HepG2 (cell line): ENCODE data around the gene ISCU. TPM values are rescaled to one million over a fixed set of nuclear protein-coding genes. Genes with fewer than 3 reads are reported as not detected.
A peak's percentile ranks its signal among the peaks of the same experiment; 100 is the strongest.

Experiments
- ATAC-seq: fragments of 200-7000 bp; cut with Tn5 transposase; 3 replicates; pipeline ENCODE4 v1.9.1; 2020; ENCODE audit warnings: mild to moderate bottlenecking, moderate library complexity
- BruUV-seq: library from RNA; stranded (reverse); fragments of 400-500 nt; replicated peaks from 2 replicates; lab custom pipeline; 2021; lab: Mats Ljungman, UMichigan
- CTCF ChIA-PET: fragments of 300-600 bp; formaldehyde crosslinking; extraction: SDS; loops from one replicate; lab custom pipeline; 2021; ENCODE audit warnings: low total read pairs, inconsistent platforms, low intra/inter-chr PET ratio; lab: Yijun Ruan, JAX
- POLR2A ChIA-PET: fragments of 350-600 bp; sonication (Branson Sonifier 250); formaldehyde crosslinking; loops from one replicate; lab custom pipeline; 2020; ENCODE audit warnings: antibody characterized with exemption, inconsistent platforms; lab: Yijun Ruan, JAX
- DNase-seq: peaks from one replicate; pipeline ENCODE4 v3.0.0-alpha.2; 2015; ENCODE audit warnings: low spot score
- FAIRE-seq: peaks from 3 replicates; lab custom pipeline; 2011; peaks lifted over from hg19 to GRCh38; lab: Jason Lieb, UNC
- H2AFZ ChIP-seq: one replicate; pipeline ENCODE4 v1.6.1; 2011; ENCODE audit warnings: low read length, inconsistent platforms
- H3K27ac ChIP-seq: fragments of 300-600 bp; 3 replicates; pipeline ENCODE4 v1.8.0; 2011; ENCODE audit warnings: mixed run types, mild to moderate bottlenecking, mixed read lengths, low read length, inconsistent platforms; ENCODE audit not compliant: insufficient read depth; ENCODE audit errors: extremely low read length
- H3K27me3 ChIP-seq, 2 experiments: fragments of 200-600 bp in 1 of 2; 2 replicates in 1 of 2; 3 replicates in 1 of 2; pipeline versions ENCODE4 v1.6.0 to v1.8.0; 2011; ENCODE audit warnings: low read length in 2 of 2, mild to moderate bottlenecking in 2 of 2, moderate library complexity in 2 of 2, inconsistent platforms in 1 of 2; ENCODE audit not compliant: insufficient read depth in 2 of 2, control insufficient read depth in 1 of 2
- H3K36me3 ChIP-seq, 2 experiments: fragments of 200-600 bp in 1 of 2; replicated peaks in 1 of 2; 2 replicates in 1 of 2; 3 replicates in 1 of 2; pipeline versions ENCODE4 v1.5.1 to v1.8.0; 2011; ENCODE audit warnings: low read length in 2 of 2, inconsistent platforms in 1 of 2; ENCODE audit not compliant: insufficient read depth in 2 of 2, control insufficient read depth in 1 of 2
- H3K4me1 ChIP-seq: 2 replicates; pipeline ENCODE4 v1.5.1; 2012; ENCODE audit warnings: low read length, inconsistent platforms; ENCODE audit not compliant: insufficient read depth
- H3K4me2 ChIP-seq: 2 replicates; pipeline ENCODE4 v1.6.0; 2011; ENCODE audit warnings: low read depth, low read length, inconsistent platforms
- H3K4me3 ChIP-seq, 3 experiments: fragments of 200-600 bp in 1 of 3; sonication (generic), shearing (Covaris generic) in 1 of 3; replicated peaks in 1 of 3; 2 replicates each; pipeline ENCODE4 v1.5.1; 2011 to 2016; ENCODE audit warnings: low read length in 3 of 3, inconsistent platforms in 2 of 3, low read depth in 2 of 3, mild to moderate bottlenecking in 2 of 3, control low read depth in 1 of 3, mixed read lengths in 1 of 3; ENCODE audit not compliant: insufficient read depth in 1 of 3
- H3K79me2 ChIP-seq: one replicate; pipeline ENCODE4 v1.6.1; 2011; ENCODE audit warnings: low read length, inconsistent platforms; ENCODE audit not compliant: insufficient read depth
- H3K9ac ChIP-seq: 2 replicates; pipeline ENCODE4 v1.6.0; 2011; ENCODE audit warnings: mild to moderate bottlenecking, low read depth, low read length, inconsistent platforms; ENCODE audit not compliant: insufficient read depth
- H3K9me3 ChIP-seq: 2 replicates; pipeline ENCODE4 v1.5.1; 2012; ENCODE audit warnings: mild to moderate bottlenecking, low read length
- H4K20me1 ChIP-seq: 2 replicates; pipeline ENCODE4 v1.6.0; 2011; ENCODE audit warnings: inconsistent platforms, mild to moderate bottlenecking, low read length, moderate library complexity; ENCODE audit not compliant: insufficient read depth
- DZIP1 ChIP-seq: sonication (generic); formaldehyde crosslinking; IDR thresholded peaks from 2 replicates; pipeline ENCODE4 v1.5.0; 2020; ENCODE audit warnings: mild to moderate bottlenecking, missing genetic modification reagents
- ZKSCAN5 ChIP-seq: sonication (generic); formaldehyde crosslinking; IDR thresholded peaks from 2 replicates; pipeline ENCODE4 v1.5.1; 2020; ENCODE audit warnings: mild to moderate bottlenecking, missing genetic modification reagents
- ZNF629 ChIP-seq: sonication (generic); formaldehyde crosslinking; conservative IDR thresholded peaks from 2 replicates; pipeline ENCODE4 v1.5.0; 2020; ENCODE audit warnings: missing genetic modification reagents
- ZNF768 ChIP-seq: sonication (generic); formaldehyde crosslinking; IDR thresholded peaks from 2 replicates; pipeline ENCODE4 v1.4.0; 2020; ENCODE audit warnings: missing genetic modification reagents
- WGBS: methylation state at CpG from one replicate; pipeline ENCODE4 v1.1.6; 2017; ENCODE audit warnings: low lambda C conversion rate; 5-methylcytosine and 5-hydroxymethylcytosine counted together
- in situ Hi-C: cut with HindIII; loops from 2 replicates; pipeline ENCODE4 v1.10.0; 2017; ENCODE audit warnings: low pct_unique_long_range_greater_than_20kb; ENCODE audit not compliant: extremely low pct_ligation_motif_present
- intact Hi-C: fragments of 100-400 bp; cut with micrococcal nuclease; formaldehyde crosslinking; loops from one replicate; pipeline ENCODE4 v1.10.0; 2022; ENCODE audit not compliant: unreplicated experiment
- polyA plus RNA-seq, 8 experiments: library from polyadenylated mRNA; depleted of rRNA in 3 of 8; stranded (reverse) in 7 of 8; unstranded in 1 of 8; fragments of >200 nt; fragmentation: Illumina TruSeq in 4 of 8; extraction: Trizol in 4 of 8; gene quantifications; 2 replicates each; pipeline versions ENCODE4 v1.2.1 to v1.2.3, GENCODE V29; 2011 to 2016; ENCODE audit warnings: low read depth in 4 of 8, missing spikeins in 1 of 8, mixed read lengths in 1 of 8; ENCODE audit not compliant: insufficient read depth in 1 of 8
- total RNA-seq, 5 experiments: library from RNA; depleted of rRNA; stranded (reverse); fragments of >200 nt; fragmentation: Illumina TruSeq; extraction: Trizol; gene quantifications; 2 replicates each; pipeline ENCODE4 v1.2.3, GENCODE V29; 2016; ENCODE audit warnings: low read depth in 1 of 5
- TF ChIP-seq, protein P1 (sequence below): sonication (generic); formaldehyde crosslinking; IDR thresholded peaks from 2 replicates; pipeline ENCODE4 v1.5.0; 2020; ENCODE audit warnings: mild to moderate bottlenecking, missing genetic modification reagents, borderline replicate concordance

ISCU gene
- total and polyA plus RNA-seq, 2 of the 13 experiments (the other 11 are each of a cell fraction or from before 2014, with no cell fraction given) = 94.4 to 107 TPM

DNA sequence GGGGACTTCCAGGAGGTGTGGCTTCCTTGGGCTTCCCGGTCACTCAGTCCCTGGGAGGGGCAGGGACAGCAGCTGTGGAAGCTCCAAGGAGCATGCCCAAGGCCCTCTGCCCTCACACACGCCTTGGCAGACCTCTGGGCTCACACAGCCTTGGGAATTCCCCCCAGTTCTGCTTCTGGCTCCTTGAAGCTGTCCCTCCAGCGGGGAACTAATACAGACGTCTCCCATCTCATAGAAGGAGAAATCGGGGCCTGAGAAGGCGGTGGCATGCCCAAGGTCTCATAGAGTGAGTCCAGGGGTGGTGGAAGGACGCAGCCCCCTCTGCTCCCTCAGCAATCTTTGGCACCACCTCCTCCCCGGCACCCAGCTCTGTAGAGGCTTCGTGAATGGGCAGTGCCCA is 51.2 kb downstream of the ISCU start (continued):
- TF ChIP-seq, protein P1, sequence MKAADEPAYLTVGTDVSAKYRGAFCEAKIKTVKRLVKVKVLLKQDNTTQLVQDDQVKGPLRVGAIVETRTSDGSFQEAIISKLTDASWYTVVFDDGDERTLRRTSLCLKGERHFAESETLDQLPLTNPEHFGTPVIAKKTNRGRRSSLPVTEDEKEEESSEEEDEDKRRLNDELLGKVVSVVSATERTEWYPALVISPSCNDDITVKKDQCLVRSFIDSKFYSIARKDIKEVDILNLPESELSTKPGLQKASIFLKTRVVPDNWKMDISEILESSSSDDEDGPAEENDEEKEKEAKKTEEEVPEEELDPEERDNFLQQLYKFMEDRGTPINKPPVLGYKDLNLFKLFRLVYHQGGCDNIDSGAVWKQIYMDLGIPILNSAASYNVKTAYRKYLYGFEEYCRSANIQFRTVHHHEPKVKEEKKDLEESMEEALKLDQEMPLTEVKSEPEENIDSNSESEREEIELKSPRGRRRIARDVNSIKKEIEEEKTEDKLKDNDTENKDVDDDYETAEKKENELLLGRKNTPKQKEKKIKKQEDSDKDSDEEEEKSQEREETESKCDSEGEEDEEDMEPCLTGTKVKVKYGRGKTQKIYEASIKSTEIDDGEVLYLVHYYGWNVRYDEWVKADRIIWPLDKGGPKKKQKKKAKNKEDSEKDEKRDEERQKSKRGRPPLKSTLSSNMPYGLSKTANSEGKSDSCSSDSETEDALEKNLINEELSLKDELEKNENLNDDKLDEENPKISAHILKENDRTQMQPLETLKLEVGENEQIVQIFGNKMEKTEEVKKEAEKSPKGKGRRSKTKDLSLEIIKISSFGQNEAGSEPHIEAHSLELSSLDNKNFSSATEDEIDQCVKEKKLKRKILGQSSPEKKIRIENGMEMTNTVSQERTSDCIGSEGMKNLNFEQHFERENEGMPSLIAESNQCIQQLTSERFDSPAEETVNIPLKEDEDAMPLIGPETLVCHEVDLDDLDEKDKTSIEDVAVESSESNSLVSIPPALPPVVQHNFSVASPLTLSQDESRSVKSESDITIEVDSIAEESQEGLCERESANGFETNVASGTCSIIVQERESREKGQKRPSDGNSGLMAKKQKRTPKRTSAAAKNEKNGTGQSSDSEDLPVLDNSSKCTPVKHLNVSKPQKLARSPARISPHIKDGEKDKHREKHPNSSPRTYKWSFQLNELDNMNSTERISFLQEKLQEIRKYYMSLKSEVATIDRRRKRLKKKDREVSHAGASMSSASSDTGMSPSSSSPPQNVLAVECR (CRISPR knock-in tag) = no peak
- TF ChIP-seq, all 625 proteins: peak for 0

DNA sequence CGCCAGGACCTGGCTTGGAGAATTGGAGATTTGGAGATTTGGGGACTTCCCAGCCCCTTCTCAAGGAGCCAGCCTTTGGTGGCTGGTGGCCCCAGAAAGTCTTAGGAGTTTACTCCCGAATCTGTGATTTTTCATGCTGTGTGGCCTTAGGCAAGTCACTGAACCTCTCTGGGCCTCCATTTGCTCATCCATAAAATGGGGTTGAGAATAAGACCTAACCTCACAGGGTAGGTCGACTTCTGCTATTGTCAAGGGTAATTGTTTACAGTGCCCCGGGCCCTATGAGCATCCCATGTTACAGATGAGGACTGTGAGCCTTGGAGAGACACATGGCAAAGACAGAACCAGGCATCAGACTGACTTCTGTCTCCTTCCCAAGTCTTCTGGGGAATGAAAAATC is 51.6 kb downstream of the ISCU start:
- intact Hi-C loops = no loop called here
- Histone ChIP-seq H3K27me3 (peaks cover 0 to 21% of the 10 kb centered on the region in 2 experiments; a peak in 4 of 5 replicates), H3K27ac (no peak overlapping the region), H3K79me2 (no peaks in the 10 kb centered on the region), H3K9me3 (no peaks in the 10 kb centered on the region), H3K36me3 (no peaks in the 10 kb centered on the region), H3K4me1 (peaks cover 17% of the 10 kb centered on the region), H3K4me2 (no peak overlapping the region), H4K20me1 (no peaks in the 10 kb centered on the region), H2AFZ (no peak overlapping the region), H3K4me3 (no peak overlapping the region), H3K9ac (no peak overlapping the region)
- in situ Hi-C loops = no loop called here
- DNase-seq (no peak), ATAC-seq (no peak), FAIRE-seq (no peak)
- ChIA-PET CTCF (no interaction called here), POLR2A (no interaction called here)
- no TSS peak for BruUV-seq
- WGBS = no CpG with 5 or more reads among the region's 4 CpGs
- TF ChIP-seq ZNF629 (CRISPR knock-in tag) (peak; percentile 35; the same call in 1 of the 2 replicates), DZIP1 (CRISPR knock-in tag) (no peak), ZNF768 (CRISPR knock-in tag) (peak; percentile 84), ZKSCAN5 (no peak)
